Fibroblast of lung (primary cell): ENCODE results near the gene BCL6. TPM values are rescaled to one million over a fixed set of nuclear protein-coding genes. Genes with fewer than 3 reads are reported as not detected.
A peak's percentile ranks its signal among the peaks of the same experiment; 100 is the strongest.

Experiments used
- DNase-seq, 2 donors: peaks; one replicate each; pipeline versions ENCODE4 v3.0.0 to v3.0.0-alpha.2; 2010; ENCODE audit warnings: low read depth in 2 of 2
- H2AFZ ChIP-seq: 2 replicates; pipeline ENCODE4 v1.5.1; 2012; ENCODE audit warnings: low read length, control low read depth, inconsistent platforms
- H3K27ac ChIP-seq: 2 replicates; pipeline ENCODE4 v1.5.1; 2011; ENCODE audit warnings: low read length, control low read depth; ENCODE audit not compliant: insufficient read depth
- H3K27me3 ChIP-seq: 2 replicates; pipeline ENCODE4 v1.5.1; 2011; ENCODE audit warnings: mild to moderate bottlenecking, low read length; ENCODE audit not compliant: control insufficient read depth, insufficient read depth
- H3K36me3 ChIP-seq: 2 replicates; pipeline ENCODE4 v1.5.1; 2011; ENCODE audit warnings: low read length; ENCODE audit not compliant: control insufficient read depth, insufficient read depth
- H3K4me1 ChIP-seq: 2 replicates; pipeline ENCODE4 v1.5.1; 2011; ENCODE audit warnings: low read length; ENCODE audit not compliant: control insufficient read depth, insufficient read depth; ENCODE audit errors: extremely low read depth
- H3K4me2 ChIP-seq: 2 replicates; pipeline ENCODE4 v1.5.1; 2011; ENCODE audit warnings: low read length, control low read depth; ENCODE audit not compliant: insufficient read depth; ENCODE audit errors: extremely low read depth
- H3K4me3 ChIP-seq, 4 experiments: fragments of 200-600 bp in 1 of 4; sonication (generic) in 1 of 4; replicated peaks in 1 of 4; 2 replicates each; pipeline ENCODE4 v1.5.1; 2011 to 2016; ENCODE audit warnings: low read length in 4 of 4, low read depth in 3 of 4, mild to moderate bottlenecking in 3 of 4, control low read depth in 2 of 4, inconsistent platforms in 1 of 4, mixed read lengths in 1 of 4; ENCODE audit not compliant: insufficient read depth in 1 of 4; ENCODE audit errors: control extremely low read depth in 1 of 4
- H3K79me2 ChIP-seq: 2 replicates; pipeline ENCODE4 v1.5.1; 2012; ENCODE audit warnings: mild to moderate bottlenecking, low read length, inconsistent platforms; ENCODE audit not compliant: control insufficient read depth, insufficient read depth
- H3K9ac ChIP-seq: 2 replicates; pipeline ENCODE4 v1.5.1; 2011; ENCODE audit warnings: mild to moderate bottlenecking, low read length, control low read depth; ENCODE audit not compliant: insufficient read depth
- H3K9me3 ChIP-seq: 2 replicates; pipeline ENCODE4 v1.5.1; 2012; ENCODE audit warnings: low read depth, low read length; ENCODE audit not compliant: control insufficient read depth, insufficient read depth
- H4K20me1 ChIP-seq: 2 replicates; pipeline ENCODE4 v1.5.1; 2011; ENCODE audit warnings: low read length; ENCODE audit not compliant: control insufficient read depth, insufficient read depth; ENCODE audit errors: extremely low read depth
- CTCF ChIP-seq, 2 donors: IDR thresholded peaks in 1 of 2; conservative IDR thresholded peaks in 1 of 2; 1 replicate in 1 of 2; 2 replicates in 1 of 2; pipeline ENCODE4 v1.5.1; 2011 to 2012; ENCODE audit warnings: low read length in 2 of 2, control low read depth in 1 of 2, inconsistent platforms in 1 of 2, low read depth in 1 of 2, mild to moderate bottlenecking in 1 of 2
- EZH2 ChIP-seq: IDR thresholded peaks from 2 replicates; pipeline ENCODE4 v1.5.1; 2012; ENCODE audit warnings: low read length, control low read depth, mild to moderate bottlenecking; ENCODE audit errors: missing control alignments
- polyA plus RNA-seq, 2 donors: library from polyadenylated mRNA; depleted of rRNA in 1 of 2; stranded (reverse) in 1 of 2; unstranded in 1 of 2; fragments of >200 nt; gene quantifications; 2 replicates each; pipeline ENCODE4 v1.2.1, GENCODE V29; 2011 to 2012; ENCODE audit warnings: missing spikeins in 1 of 2
- total RNA-seq: library from RNA; depleted of rRNA; stranded (reverse); fragments of >200 nt; gene quantifications from 2 replicates; pipeline ENCODE4 v1.2.1, GENCODE V29; 2014

The BCL6 gene
- total and polyA plus RNA-seq, 2 donors (not counting 1 experiment from before 2014, with no cell fraction given) = 12.7 to 46.6 TPM

DNA sequence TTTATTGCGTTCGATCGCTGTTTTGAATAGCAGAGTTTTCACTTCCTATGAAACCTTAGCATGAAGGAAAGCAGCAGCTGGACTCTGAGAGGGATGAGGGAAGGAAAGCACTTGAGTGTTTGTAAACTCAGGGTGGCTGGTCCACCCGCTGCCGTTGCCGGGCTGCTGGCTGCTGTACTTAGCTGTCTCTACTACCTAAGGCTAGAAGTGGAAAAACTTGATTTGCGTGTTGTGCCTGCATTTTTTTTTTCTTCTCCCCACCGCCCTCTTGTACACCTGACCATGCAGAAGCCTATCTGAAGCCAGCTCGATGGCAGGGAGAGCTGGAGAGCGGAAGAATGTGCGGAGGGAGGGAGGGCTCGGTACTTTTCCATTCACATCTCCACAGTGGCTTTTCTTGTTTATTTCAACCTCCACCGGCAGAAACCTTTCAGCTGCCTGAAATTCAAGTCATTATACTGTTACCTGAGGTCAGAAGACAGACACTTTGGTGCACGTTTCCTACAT is 4.8 kb upstream of the BCL6 start:
- Histone ChIP-seq H3K4me3 (peak overlapping the region; percentile 7 to 50 (median 43)), H3K9me3 (no peaks in the 10 kb centered on the region), H3K4me1 (no peaks in the 10 kb centered on the region), H3K4me2 (peak overlapping the region; percentile 92), H2AFZ (peak overlapping the region; percentile 65), H3K9ac (peak overlapping the region; percentile 36), H3K36me3 (no peaks in the 10 kb centered on the region), H3K27me3 (no peaks in the 10 kb centered on the region), H3K27ac (no peak overlapping the region), H3K79me2 (peaks cover under 1% of the 10 kb centered on the region), H4K20me1 (no peaks in the 10 kb centered on the region)
- TF ChIP-seq EZH2 (no peak), CTCF (conservative IDR thresholded peaks at IDR 0.05 in 1 of 2, IDR thresholded peaks at IDR 0.05 in 1 of 2; ENCODE audit: low read depth in 1 of 2, low read length in 2 of 2) (no peak)
- peak; percentile 60 to 61 for DNase-seq

DNA sequence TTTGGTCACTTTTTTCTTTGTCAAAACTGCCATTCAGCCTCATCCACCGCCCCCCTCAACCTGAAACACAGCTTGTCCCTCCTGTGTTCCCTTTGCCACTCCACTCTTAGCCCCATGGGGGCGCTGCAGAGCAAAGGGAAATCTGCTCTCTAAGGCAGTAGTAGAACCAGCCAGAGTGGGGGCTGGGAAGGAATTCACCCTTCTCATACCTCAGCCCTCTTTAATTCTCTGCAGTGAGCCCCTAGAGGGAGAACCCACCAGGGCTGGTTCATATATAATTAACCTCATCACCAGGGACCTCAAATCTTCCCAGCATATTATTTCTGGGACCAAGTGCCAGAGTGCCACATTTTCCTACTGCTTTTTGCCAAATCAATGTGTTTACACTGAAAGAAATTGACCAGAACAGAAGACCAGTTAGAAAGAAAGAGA is 2.8 kb upstream of the BCL6 start:
- DNase-seq = peak; percentile 62 to 84
- H3K79me2 ChIP-seq = peaks cover 18% of the 10 kb centered on the region
- no peaks in the 10 kb centered on the region for H3K9me3 ChIP-seq
- TF ChIP-seq EZH2 (no peak), CTCF (conservative IDR thresholded peaks at IDR 0.05 in 1 of 2, IDR thresholded peaks at IDR 0.05 in 1 of 2; ENCODE audit: low read depth in 1 of 2, low read length in 2 of 2) (peak; percentile 99)
- H3K4me3 ChIP-seq = no peak overlapping the region
- no peaks in the 10 kb centered on the region for H3K36me3 ChIP-seq
- no peaks in the 10 kb centered on the region for H3K4me1 ChIP-seq
- no peaks in the 10 kb centered on the region for H4K20me1 ChIP-seq
- no peak overlapping the region for H3K4me2 ChIP-seq
- no peak overlapping the region for H2AFZ ChIP-seq
- H3K9ac ChIP-seq = no peak overlapping the region
- no peak overlapping the region for H3K27ac ChIP-seq
- no peaks in the 10 kb centered on the region for H3K27me3 ChIP-seq

GRCh38 chr3:187747506-187747905 is 2.2 kb upstream of the BCL6 start:
- H3K4me2 ChIP-seq = no peak overlapping the region
- H3K4me1 ChIP-seq = no peaks in the 10 kb centered on the region
- no peak overlapping the region for H3K9ac ChIP-seq
- no peaks in the 10 kb centered on the region for H3K27me3 ChIP-seq
- DNase-seq = no peak
- H2AFZ ChIP-seq = no peak overlapping the region
- H3K9me3 ChIP-seq = no peaks in the 10 kb centered on the region
- no peaks in the 10 kb centered on the region for H3K36me3 ChIP-seq
- no peak overlapping the region for H3K4me3 ChIP-seq
- TF ChIP-seq EZH2 (no peak), CTCF (conservative IDR thresholded peaks at IDR 0.05 in 1 of 2, IDR thresholded peaks at IDR 0.05 in 1 of 2; ENCODE audit: low read depth in 1 of 2, low read length in 2 of 2) (no peak)
- H3K27ac ChIP-seq = no peak overlapping the region
- peaks cover 24% of the 10 kb centered on the region for H3K79me2 ChIP-seq
- H4K20me1 ChIP-seq = no peaks in the 10 kb centered on the region
